Motor neuron (in vitro differentiated cells): Measurements from ENCODE around the gene CD4. TPM values are rescaled to one million over a fixed set of nuclear protein-coding genes. Genes with fewer than 3 reads are reported as not detected.

Source experiments
- ATAC-seq, 8 experiments: fragments of 200-7000 bp; cut with Tn5 transposase; replicated peaks in 6 of 8; 2 replicates each; pipeline ENCODE4 v1.8.0; 2021; ENCODE audit warnings: mild to moderate bottlenecking in 8 of 8, moderate library complexity in 8 of 8
- H3K27ac ChIP-seq, 2 donors: fragments of 250-450 bp; sonication (Bioruptor Pico); 2 replicates each; pipeline ENCODE4 v1.9.0; 2021; ENCODE audit warnings: antibody characterized with exemption in 2 of 2, mild to moderate bottlenecking in 2 of 2, moderate library complexity in 1 of 2
- H3K4me1 ChIP-seq, 2 donors: fragments of 250-450 bp; sonication (Bioruptor Pico); replicated peaks in 1 of 2; 2 replicates each; pipeline ENCODE4 v1.6.1; 2021; ENCODE audit warnings: antibody characterized with exemption in 2 of 2, mild to moderate bottlenecking in 2 of 2, moderate library complexity in 1 of 2
- H3K4me3 ChIP-seq, 5 donors: fragments of 250-450 bp; sonication (Bioruptor Pico); 2 replicates each; pipeline ENCODE4 v1.9.0; 2021; ENCODE audit warnings: antibody characterized with exemption in 5 of 5, mild to moderate bottlenecking in 5 of 5, moderate library complexity in 4 of 5
- WGBS, 10 experiments: fragments of 450-650 bp; shearing (Covaris generic); methylation state at CpG; one replicate each; pipeline ENCODE4 v1.0.0; 2022; 5-methylcytosine and 5-hydroxymethylcytosine counted together
- in situ Hi-C, 9 experiments: fragments of 400-800 bp; cut with MboI; loops; one replicate each; pipeline ENCODE4 v1.15.0; 2021; ENCODE audit warnings: low sequenced_read_pairs in 9 of 9, low pct_unique_long_range_greater_than_20kb in 2 of 9; ENCODE audit not compliant: unreplicated experiment in 9 of 9
- total RNA-seq, 8 experiments: library from RNA; unstranded; fragments of 300-600 nt; gene quantifications; 2 replicates each; pipeline versions ENCODE4 v1.2.3 to v1.2.4, GENCODE V29; 2022

Gene CD4
- total RNA-seq, 8 experiments from 2014 or later = 0.49 to 2.8 (median 1.1) TPM

GRCh38 chr12:6842075-6842474 lies 52.7 kb downstream of the CD4 start:
- no peak for ATAC-seq
- in situ Hi-C loops = loop anchor here in 1 of 9 experiments (25.0 kb wide), 1 partner anchor 105 kb away; no protein-coding TSS in a partner anchor
- WGBS, 10 experiments = 80 to 100% (median 100%) methylated on average over 1 to 4 of the region's 4 CpGs; no CpG with 5 or more reads in 2 of the 10 experiments

GRCh38 chr12:6843118-6843902 lies 54.0 kb downstream of the CD4 start:
- WGBS, 10 experiments = 40 to 100% (median 100%) methylated on average over 1 to 3 of the region's 16 CpGs; no CpG with 5 or more reads in 2 of the 10 experiments
- ATAC-seq = peak in 1 of 8 experiments; percentile 63
- H3K27ac ChIP-seq = no peak overlapping the region
- peaks cover 20 to 28% of the 10 kb centered on the region in 2 donors for H3K4me1 ChIP-seq
- no peak overlapping the region for H3K4me3 ChIP-seq
- in situ Hi-C loops = loop anchor here in 1 of 9 experiments (25.0 kb wide), 1 partner anchor 106 kb away; no protein-coding TSS in a partner anchor

More at GRCh38 chr12:6842075-6842474, 52.7 kb downstream of the CD4 start:
- H3K27ac ChIP-seq = no peak overlapping the region
- H3K4me1 ChIP-seq = peaks cover 20 to 28% of the 10 kb centered on the region in 2 donors
- H3K4me3 ChIP-seq = no peak overlapping the region

GRCh38 chr12:6845395-6845794 lies 56.1 kb downstream of the CD4 start:
- H3K4me3 ChIP-seq = no peak overlapping the region
- in situ Hi-C loops = loop anchor here in 1 of 9 experiments (25.0 kb wide), 1 partner anchor 108 kb away; no protein-coding TSS in a partner anchor
- H3K27ac ChIP-seq = no peak overlapping the region
- no peak for ATAC-seq
- WGBS, 10 experiments = 88 to 100% (median 96%) methylated on average over 1 to 8 of the region's 17 CpGs; no CpG with 5 or more reads in 6 of the 10 experiments
- peaks cover 4 to 11% of the 10 kb centered on the region in 2 donors for H3K4me1 ChIP-seq

DNA sequence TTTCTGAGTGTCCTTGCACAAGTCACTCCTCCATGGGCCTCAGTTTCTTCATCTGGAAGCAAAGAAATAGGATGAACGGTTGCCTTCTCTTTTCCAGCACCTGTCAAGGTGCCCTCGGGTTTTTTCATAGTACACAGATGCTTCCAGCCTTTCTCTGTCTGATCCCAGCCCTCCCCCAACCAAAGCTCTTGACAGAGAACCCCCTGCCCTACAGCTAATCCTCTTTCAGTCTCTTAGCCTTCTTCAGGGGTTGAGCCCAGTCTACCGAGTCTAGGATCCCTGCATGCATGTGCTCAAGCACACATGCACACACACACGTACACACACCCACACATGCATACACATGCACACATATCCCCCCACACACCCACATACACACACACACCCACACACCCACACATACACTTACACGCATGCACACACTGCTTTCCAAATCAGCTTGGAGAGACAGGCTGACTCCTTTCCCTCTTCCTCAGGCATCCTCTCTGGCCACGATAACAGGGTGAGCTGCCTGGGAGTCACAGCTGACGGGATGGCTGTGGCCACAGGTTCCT lies 57.1 kb downstream of the CD4 start:
- ATAC-seq = no peak
- in situ Hi-C loops = loop anchor here in 1 of 9 experiments (25.0 kb wide), 1 partner anchor 109 kb away; no protein-coding TSS in a partner anchor
- 0 to 94% (median 75%) methylated on average over 1 to 4 of the region's 7 CpGs; no CpG with 5 or more reads in 4 of the 10 experiments for WGBS, 10 experiments
- H3K4me3 ChIP-seq = no peak overlapping the region
- H3K4me1 ChIP-seq = peaks cover 0 to 1% of the 10 kb centered on the region in 2 donors
- H3K27ac ChIP-seq = no peak overlapping the region

DNA sequence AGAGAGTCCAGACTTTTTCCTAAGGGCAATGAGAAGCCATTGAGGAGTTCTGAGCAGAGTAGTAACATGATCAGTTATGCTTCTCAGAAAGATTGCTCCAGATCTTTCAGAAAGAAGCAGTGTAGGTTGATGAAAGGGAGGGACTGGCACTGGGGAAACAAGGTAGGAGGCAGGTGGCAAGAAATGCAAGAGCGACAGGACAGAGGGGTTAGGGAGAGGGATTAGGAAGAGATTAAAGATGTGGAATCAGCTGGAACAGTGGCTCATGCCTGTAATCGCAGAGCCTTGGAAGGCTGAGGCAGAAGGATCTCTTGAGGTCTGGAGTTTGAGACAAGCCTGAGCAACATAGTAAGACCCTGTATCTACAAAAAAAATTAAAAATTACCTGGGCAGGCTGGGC lies 58.3 kb downstream of the CD4 start:
- WGBS, 10 experiments = 90 to 100% (median 100%) methylated on average over 1 to 2 of the region's 2 CpGs
- ATAC-seq = no peak
- no peak overlapping the region for H3K4me3 ChIP-seq
- H3K4me1 ChIP-seq = no peaks in the 10 kb centered on the region
- no peak overlapping the region for H3K27ac ChIP-seq
- in situ Hi-C loops = loop anchor here in 1 of 9 experiments (25.0 kb wide), 1 partner anchor 110 kb away; no protein-coding TSS in a partner anchor

- Histone ChIP-seq H3K4me3 (no peak overlapping the region), H3K4me1 (peaks cover 11% of the 10 kb centered on the region in 2 donors), H3K27ac (no peak overlapping the region)
- ATAC-seq = no peak
- WGBS, 10 experiments = 75 to 100% (median 86%) methylated on average over 1 to 2 of the region's 2 CpGs; no CpG with 5 or more reads in 6 of the 10 experiments
- in situ Hi-C loops = loop anchor here in 1 of 9 experiments (25.0 kb wide), 1 partner anchor 112 kb away; no protein-coding TSS in a partner anchor
These were observed 60.1 kb downstream of the CD4 start for GRCh38 chr12:6849427-6849826.

GRCh38 chr12:6849976-6850560 lies 60.7 kb downstream of the CD4 start:
- in situ Hi-C loops = loop anchor here in 1 of 9 experiments (25.0 kb wide), 1 partner anchor 113 kb away; no protein-coding TSS in a partner anchor
- ATAC-seq = no peak
- Histone ChIP-seq H3K27ac (no peak overlapping the region), H3K4me3 (peak overlapping the region in 1 of 5 donors; percentile 62), H3K4me1 (peaks cover 11% of the 10 kb centered on the region in 2 donors)
- WGBS, 10 experiments = 40 to 93% (median 62%) methylated on average over 1 to 10 of the region's 10 CpGs; no CpG with 5 or more reads in 3 of the 10 experiments

GRCh38 chr12:6850796-6851152 lies 61.4 kb downstream of the CD4 start:
- 0 to 40% (median 11%) methylated on average over 1 to 10 of the region's 16 CpGs; no CpG with 5 or more reads in 4 of the 10 experiments for whole genome bisulfite sequencing, 10 experiments
- Histone ChIP-seq H3K4me3 (peak overlapping the region in 1 of 5 donors; percentile 62), H3K27ac (peak overlapping the region in 1 of 2 donors; percentile 10), H3K4me1 (peaks cover 11% of the 10 kb centered on the region in 2 donors)
- in situ Hi-C loops = no loop called here
- no peak for ATAC-seq

DNA sequence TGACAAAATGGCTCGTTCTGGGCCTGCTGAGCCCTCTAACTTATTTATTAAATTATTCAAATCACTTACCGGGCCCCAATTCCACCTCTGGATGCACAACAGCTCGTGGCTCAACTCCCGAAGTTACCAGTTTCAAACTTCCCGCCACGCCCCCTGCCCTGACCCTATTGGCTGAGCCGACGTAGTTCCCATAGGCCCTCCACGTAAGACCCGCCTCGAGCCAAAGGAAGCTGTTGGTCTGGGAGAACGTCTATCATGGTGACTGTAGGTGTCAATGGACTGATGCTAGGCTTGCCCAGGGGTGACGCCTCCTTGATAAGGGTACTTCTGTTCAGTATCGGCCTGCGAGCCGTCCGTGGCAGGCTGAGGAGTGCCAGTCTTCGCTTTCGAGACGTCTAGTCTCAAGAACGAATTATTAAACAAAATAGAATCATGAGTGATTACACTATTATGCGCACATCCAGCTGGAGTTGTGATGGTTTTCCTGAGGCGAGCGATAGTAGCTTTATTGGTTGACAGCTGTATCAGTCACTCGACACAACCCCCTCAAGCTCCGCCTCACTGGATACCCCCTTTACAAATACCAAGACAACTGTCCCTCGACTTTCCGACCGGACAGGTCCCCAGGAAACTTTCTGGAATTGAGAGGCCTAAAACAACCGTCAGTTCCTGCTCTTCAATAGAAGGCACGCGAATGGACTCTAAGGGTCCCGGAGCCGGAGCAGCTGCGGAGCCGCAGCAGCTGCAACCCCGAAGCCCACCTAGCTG lies 62.0 kb downstream of the CD4 start, which contains the start of gene CDCA3:
Gene CDCA3 (minus strand): TSS at position 134 of the 768 bp plus-strand sequence. CDS start 334 bp downstream, outside the sequence.
- ATAC-seq = peak; percentile 35 to 55 (median 49)
- WGBS, 10 experiments = 0 to 3% (median 0%) methylated on average over 4 to 18 of the region's 37 CpGs; no CpG with 5 or more reads in 2 of the 10 experiments
- peaks cover 11% of the 10 kb centered on the region in 2 donors for H3K4me1 ChIP-seq
- peak within 1 kb of the TSS; percentile 62 to 83 (median 69) for H3K4me3 ChIP-seq
- in situ Hi-C loops = no loop called here
- peak within 1 kb of the TSS; percentile 94 to 98 for H3K27ac ChIP-seq

DNA sequence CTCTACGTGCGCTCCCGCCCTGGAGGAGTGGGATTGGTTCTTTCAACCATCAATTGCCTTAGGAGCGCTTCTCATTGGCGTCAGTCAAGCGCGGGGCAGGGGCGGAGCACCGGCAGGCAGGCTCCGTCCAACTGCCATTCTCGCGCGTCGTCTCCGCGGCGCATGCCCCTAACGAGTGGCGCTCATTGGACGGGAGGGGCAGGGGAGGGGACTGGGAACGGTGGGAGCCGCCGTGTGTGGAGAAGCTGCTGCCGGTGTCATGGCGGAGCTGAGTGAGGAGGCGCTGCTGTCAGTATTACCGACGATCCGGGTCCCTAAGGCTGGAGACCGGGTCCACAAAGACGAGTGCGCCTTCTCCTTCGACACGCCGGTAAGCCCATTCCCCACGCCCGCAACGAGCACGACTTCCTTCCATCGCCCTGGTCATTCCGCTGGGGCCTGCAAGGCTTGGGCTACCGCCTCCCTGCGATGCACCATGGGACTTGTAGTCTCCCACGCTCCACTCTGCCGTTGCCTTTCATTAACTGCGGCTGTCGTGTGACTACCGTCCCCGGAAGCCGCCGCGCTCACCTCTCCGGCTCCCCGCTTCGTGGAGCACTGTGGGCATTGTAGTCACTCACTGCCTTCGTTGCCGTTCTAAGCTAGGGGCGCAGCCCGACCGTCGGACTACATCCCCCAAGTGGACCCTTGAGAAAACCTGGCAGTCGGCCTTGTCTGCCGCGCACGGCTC lies 62.8 kb downstream of the CD4 start, which contains the start of gene USP5:
Gene USP5 (plus strand): TSS at position 230 of the 730 bp plus-strand sequence. CDS start 30 bp downstream, at position 260.
- ATAC-seq = peak; percentile 78 to 88 (median 84)
- H3K4me1 ChIP-seq = peaks cover 11% of the 10 kb centered on the region in 2 donors
- H3K27ac ChIP-seq = peak within 1 kb of the TSS; percentile 94 to 98
- peak within 1 kb of the TSS; percentile 62 to 83 (median 69) for H3K4me3 ChIP-seq
- in situ Hi-C loops = no loop called here
- WGBS, 10 experiments = 0 to 2% (median 0%) methylated on average over 1 to 14 of the region's 65 CpGs; no CpG with 5 or more reads in 4 of the 10 experiments

GRCh38 chr12:6852651-6853354 lies 63.5 kb downstream of the CD4 start:
- peaks cover 11% of the 10 kb centered on the region in 2 donors for H3K4me1 ChIP-seq
- peak overlapping the region; percentile 62 to 83 (median 69) for H3K4me3 ChIP-seq
- in situ Hi-C loops = no loop called here
- H3K27ac ChIP-seq = peak overlapping the region; percentile 77 to 86
- WGBS, 10 experiments = 0 to 6% (median 0%) methylated on average over 1 to 3 of the region's 18 CpGs; no CpG with 5 or more reads in 5 of the 10 experiments
- peak; percentile 0 to 19 (median 12) for ATAC-seq
